CD4-positive, alpha-beta T cell treated with Interleukin-4 for 1 hour (primary cell): ENCODE measurements around the gene NEDD9.

Experiments used
- DNase-seq, 2 donors: peaks; one replicate each; pipeline ENCODE4 v3.0.0-alpha.2; 2020 to 2022

NEDD9 gene

DNA sequence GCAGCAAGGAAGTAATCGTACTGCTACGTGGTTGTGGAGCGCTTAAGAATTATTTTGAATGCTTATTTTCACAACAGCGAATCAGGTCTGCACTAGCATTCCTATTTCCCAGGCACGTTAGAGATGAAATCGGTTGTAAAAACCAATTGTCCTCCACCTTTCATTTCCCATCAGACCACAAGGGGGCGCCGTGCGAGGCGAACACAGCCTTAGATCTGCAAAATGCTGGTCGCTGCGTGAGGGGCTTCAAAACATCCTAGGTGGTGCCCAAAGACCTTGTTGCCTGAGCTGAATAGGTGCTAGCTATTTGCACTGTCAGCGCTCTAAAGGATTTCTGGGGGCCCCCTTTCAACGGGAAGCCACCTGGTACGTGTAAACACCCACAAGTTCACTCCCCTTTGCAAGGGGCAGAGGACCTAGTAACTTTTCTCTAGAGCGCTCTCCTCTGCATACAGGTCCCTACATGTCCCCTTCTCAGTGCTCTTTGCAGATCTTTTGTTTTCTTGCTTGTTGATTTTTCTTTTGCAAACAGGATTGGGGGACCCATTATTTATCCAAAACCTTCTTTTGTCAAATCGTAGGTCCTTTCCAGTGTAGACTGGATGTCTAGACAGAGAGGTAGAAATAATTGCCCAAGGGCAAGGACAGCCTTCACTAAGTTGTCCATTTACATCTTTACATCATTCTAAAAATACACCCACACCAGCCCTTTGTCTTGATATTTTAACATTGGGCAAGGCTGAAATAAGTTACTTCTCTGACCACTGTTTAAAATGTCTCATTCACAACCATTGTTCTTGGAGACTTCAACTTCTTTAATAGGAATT is 59.8 kb downstream of the NEDD9 start:
- peak; percentile 67 to 75 for DNase-seq

DNA sequence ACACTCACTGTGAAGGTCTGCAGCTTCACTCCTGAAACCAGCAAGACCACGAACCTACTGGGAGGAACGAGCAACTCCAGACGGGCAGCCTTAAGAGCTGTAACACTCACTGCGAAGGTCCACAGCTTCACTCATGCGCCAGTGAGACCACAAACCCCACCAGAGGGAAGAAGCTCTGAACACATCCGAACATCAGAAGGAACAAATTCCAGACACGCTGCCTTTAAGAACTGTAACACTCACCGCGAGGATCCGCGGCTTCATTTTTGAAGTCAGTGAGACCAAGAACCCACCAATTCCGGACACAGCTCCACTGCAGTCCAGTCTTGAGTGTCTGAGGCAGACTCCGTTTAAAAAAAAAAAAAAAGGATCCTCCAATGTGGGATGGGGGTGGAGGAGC is 60.5 kb downstream of the NEDD9 start:
- DNase-seq: no peak

DNA sequence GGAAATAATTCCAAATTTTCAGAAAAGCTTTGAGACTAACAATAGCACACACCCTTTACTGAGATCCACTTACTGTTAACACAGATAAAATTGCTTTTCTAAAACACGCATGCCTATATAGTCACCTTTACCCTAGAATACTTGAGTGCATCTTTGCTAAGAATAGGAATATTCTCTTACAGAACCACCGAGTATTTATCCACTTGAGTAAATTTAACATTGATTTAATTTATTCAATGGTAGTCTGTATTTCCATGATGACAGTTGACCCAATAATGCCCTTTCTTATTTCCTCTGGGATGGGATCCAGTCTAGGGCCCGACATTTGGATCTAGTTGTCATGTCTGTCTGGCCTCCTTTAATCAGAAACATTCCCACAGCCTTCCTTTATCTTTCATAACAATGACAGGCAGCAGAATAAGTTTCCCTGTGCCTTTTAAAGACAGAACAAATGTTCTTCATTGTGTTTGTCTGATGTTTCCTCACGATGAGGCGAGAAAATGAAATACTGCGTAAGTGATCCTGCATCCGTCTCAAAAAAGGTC is 64.3 kb downstream of the NEDD9 start:
- no peak for DNase-seq

DNA sequence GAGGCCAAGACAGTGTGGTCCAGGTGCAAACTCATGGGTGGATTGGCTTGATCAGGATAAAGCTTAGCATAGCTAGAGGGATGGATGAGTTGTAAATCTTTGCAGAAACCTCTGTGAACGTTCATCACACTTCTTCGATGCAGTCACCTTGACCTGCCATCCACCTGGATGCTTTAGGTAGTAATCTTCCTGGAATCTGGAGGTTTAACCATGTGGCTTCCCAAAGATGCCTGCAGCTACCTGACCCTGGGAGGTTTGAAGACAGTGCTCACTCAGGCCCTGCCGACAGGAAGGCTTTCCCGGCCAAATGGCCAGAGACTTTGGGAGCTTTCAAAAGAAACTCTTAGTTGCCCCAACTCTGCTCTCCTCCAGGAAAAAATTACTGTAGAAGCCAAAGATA is 65.5 kb downstream of the NEDD9 start:
- no peak for DNase-seq

DNA sequence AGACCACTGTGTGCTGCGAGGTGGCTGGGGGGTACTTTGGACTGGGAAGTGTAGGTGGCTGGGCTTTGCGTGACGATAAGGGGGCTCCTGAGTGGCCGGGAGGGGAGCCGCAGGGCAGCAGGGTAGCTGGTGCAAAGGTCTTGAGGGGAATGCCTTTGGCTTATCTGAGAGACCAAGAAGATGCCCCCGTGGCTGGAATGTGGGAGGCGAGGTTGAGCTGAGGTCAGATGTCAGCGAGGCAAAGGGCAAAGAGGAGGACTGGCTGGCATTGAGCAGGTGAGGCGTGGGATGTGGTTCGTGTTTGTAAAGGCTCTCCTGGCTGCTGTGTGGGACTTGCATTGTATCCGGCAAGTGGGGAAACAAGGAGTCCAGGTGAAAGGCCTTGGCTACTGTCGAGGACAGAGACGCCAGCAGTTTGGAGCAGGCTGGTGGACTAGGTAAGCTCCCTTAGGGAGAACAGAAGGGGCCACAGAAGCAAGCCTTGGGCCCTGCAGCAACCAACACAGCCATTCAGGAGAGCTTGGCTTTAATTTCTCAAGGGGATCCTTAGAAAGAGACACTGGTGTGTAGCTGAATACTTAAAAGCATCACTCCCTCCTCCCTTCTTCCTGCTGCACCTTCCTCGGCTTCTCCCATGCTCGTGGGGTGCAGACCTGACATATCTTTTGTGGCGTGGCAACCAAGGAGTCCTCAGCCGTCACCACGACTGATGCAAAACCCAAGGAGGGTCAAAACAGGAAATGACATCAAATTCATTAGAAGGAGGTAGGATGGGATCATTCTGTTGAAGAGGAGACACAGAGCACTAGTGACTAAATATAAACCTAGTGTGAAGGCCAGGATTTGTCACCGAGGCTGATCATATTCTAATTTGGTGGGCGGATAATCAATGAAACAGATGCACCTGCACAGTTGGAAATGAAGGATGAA is 67.5 kb downstream of the NEDD9 start:
- peak in 1 of 2 donors; percentile 16 for DNase-seq

DNA sequence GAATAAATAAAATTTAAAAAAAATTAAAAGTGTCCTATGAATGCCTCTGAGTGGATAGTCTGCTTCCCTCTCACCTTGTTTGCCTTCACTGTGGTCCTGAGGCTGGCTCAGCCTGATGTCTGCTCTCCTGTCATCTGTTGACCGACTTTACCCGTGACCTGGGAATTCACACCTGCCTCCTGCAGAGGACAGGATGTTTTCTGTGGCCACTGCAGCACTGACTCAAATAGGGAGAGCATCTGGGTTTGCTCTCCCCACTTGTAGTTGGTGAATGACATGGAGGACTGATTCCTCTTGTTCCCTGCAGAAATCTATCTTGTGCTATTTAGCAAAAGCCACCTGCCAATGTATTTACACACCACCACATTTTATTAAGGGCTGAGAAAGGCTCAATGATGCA is 68.5 kb downstream of the NEDD9 start:
- DNase-seq: no peak

DNA sequence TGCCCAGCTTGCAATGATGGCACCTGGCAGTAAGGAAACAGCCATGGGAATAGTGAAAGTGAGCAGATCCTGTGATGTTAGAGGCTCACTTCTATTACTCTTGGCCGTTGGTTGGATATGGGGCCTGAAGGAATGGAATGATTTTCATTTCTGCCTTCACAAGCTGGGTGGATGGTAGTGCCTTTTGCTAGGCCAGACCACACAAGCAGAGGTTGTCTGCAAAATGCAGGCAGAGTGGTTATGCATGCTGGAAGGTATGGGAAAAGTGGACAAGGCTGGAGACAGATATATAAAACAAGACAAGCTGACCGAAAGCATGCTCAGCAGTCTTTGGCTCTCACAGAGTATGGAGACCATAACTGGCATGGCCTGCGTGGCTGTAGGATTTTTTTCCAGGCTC is 70.2 kb downstream of the NEDD9 start:
- no peak for DNase-seq

DNA sequence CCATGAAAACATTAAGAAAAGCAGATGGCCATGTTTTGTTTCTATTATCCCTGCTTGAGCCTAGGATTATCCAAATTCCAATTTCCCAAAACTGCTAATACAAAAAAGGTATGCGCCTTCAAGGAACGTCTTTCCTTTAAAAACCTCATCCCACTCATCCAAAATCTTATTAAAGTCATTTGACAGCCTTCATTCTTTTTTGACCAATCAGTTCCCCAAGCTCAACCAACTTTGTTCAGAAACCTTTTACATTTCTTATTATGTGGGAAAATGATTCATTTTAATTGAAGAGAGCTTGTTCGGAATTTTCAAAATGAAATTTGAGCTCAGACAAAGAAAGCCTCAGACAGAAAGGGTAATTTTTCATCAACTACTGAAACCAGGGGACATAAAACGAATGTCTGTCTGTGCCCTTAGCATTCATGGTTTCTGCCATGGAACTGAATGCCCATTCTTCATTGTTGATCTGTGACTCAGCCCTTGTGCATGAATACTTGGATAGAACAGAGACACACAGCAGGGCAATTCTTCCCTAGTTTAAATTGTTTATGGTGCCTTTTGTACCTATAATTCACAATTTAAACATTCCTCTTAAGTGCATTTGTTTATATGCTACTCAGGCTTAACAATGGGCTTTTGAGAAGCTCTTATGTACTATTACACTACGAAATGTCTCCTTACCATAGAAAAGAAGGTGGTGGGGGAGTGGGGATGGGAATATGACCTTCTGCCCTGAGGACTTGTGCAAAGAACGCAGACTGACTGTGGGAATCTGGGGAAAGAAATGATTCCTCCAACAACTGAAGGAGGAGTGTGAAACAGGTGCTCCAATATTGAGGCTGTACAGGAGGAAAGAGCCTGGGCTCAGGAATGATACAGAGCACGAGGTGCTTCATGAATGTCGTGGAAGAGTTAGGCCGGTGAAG is 71.2 kb downstream of the NEDD9 start:
- DNase-seq: no peak

DNA sequence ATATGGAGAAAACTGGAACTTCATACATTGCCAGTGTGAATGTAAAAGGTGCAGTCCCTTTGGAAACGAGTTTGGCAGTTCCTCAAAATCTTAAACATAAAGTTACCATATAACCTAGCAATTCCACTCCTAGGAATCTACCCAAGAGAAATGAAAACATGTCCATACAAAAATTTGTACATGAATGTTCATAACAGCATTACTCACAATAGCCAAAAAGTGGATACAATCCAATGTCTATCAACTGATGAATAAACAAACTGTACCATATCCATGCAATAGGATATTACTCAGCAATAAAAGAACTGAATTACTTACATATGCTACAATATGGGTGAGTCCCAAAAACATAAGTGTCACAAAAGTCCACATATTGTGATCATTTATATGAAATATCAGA is 72.3 kb downstream of the NEDD9 start:
- DNase-seq: no peak

DNA sequence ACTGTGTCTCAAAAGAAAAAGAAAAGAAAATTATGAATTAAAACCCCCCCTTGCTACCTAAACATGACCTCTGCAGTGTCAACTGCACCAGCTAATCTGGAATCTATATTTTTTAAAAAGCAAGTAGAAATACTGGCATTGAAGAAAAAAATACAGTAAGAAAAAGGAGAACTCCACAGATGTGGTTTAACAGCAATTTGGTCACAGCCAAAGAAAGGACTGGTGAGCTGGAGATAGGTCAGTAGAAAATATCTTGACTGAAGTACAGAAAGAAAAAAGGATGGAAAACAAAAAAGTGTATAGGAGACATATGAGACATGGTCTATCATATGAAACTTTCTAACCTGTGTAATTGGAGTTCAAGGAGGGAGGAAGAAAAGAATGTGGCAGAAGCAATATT is 76.9 kb downstream of the NEDD9 start:
- DNase-seq: no peak

DNA sequence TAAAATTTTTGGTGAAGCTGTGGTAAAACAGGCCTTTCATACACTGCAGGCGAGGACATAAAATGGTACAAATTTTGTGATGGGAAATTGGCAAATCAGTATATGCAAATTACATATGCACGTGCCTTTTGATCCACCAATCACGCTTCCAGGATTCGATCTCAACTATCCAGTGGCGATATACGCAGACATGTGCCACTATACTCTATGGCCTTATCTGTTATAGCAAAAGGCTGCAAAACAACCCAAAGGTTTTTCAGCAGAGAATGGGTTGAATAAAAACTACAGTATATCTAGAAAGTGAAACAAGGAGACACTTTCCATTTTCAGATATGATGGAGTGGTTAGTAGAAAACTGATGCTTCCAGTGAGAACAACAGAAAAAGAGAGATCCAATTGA is 79.0 kb downstream of the NEDD9 start:
- no peak for DNase-seq

DNA sequence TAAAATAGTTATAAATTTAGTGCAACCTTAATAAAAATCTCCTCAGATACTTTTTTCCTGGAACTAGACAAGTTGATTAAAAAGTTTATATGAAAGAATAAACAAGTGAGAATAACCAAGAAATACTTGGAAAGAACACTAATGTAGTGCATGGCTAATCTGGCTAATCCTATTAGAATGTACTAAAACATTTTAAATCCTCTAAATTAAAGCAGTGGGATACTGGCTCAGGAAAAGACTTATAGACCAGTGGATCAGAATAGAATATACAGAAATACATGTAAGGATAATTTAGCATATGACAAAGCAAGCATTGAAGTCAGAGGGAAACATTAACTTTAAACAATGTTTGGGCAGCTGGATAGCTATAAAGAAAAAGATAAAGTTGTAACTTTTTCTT is 79.9 kb downstream of the NEDD9 start:
- no peak for DNase-seq

DNA sequence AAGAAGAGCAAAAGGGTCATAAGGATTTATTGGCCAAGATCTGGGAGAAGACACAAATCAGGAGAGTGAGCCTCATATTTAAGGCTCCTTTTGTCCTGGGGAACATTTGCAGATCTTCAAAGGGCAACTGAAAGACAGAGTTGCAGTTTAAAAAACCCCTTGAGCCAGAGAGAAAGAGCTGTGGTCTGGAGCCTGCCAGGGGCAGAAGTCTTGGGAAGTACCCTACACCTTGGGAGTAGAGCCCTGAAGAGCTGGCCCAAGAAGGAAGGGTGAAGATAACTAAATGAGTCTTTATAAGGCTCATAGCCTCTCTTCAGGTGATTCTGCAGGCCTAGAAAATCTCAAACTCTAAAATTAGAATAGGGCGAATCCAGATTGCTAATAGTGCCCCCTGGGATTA is 81.0 kb downstream of the NEDD9 start:
- no peak for DNase-seq

DNA sequence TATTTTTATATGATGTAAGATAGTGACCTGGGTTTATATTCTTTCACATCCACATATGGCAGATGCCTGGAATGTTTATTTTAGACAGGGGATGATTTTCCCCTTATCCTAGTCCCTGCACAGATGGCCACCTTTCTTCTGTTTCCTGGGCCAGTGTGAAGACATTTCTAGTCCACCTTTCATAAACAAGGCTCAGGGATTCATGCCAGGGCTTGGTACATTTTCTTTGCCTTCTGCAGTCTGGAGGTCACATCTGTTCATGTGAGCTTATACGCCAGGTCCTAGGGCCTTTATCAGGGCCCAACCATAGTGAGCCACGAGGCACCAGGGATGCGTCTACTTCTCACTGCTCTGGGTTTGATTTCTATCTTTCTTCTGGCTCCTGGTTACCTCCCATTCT is 82.9 kb downstream of the NEDD9 start:
- DNase-seq: no peak

DNA sequence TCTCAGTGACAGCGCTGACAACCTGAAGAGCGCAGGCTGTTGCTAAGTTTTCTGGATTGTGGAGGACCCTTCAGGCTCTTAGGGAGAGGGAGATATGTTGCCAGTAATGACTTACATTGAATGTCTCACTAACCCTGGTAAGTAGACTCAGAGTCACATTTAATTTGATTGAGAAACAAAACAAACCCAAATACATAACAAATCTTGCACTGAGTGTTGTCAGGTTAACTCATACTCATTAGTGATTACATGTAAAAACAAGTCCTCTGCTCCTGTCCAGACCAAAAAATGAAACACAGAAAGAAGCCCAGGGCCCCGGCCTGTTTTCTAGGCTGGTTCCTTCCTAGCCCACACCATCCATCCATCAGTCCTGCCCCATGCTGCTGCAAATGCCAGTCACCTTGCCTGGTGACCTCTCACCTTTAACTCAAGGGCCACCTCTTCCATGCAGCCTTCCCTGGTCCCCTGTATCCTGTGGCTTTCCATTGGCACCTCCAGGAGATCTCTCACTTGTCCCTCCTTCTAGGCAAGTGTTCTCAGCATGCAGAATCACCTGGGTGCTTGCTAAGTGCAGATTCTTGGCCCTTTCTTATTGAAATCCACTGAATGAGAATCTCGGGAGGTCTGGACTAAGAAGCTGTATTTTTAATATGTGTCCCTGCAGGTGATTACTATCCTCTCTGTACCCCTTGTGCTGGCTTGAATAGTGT is 86.2 kb downstream of the NEDD9 start:
- DNase-seq: no peak

DNA sequence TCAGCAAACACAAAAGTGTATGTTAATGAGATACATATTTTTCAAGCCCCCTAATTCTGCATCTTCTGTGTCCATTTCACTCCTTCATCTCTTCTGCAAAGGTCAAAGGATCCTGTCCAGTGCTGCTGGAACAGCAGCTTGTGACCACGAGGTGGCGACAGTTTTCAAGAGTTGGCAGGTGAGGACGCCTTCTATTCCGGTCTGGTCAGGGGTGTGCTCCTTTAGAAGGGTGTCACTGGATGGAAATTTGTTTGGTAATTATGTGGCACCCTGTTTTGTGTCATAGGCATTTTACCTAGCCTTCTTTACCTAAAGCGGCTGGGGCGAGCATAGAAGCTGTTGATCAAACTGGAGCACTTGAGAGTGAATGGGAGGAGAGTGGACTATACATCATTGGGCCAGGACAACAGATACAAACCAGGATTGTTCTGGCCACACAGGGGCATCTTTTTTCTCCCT is 88.0 kb downstream of the NEDD9 start:
- DNase-seq: peak; percentile 77

DNA sequence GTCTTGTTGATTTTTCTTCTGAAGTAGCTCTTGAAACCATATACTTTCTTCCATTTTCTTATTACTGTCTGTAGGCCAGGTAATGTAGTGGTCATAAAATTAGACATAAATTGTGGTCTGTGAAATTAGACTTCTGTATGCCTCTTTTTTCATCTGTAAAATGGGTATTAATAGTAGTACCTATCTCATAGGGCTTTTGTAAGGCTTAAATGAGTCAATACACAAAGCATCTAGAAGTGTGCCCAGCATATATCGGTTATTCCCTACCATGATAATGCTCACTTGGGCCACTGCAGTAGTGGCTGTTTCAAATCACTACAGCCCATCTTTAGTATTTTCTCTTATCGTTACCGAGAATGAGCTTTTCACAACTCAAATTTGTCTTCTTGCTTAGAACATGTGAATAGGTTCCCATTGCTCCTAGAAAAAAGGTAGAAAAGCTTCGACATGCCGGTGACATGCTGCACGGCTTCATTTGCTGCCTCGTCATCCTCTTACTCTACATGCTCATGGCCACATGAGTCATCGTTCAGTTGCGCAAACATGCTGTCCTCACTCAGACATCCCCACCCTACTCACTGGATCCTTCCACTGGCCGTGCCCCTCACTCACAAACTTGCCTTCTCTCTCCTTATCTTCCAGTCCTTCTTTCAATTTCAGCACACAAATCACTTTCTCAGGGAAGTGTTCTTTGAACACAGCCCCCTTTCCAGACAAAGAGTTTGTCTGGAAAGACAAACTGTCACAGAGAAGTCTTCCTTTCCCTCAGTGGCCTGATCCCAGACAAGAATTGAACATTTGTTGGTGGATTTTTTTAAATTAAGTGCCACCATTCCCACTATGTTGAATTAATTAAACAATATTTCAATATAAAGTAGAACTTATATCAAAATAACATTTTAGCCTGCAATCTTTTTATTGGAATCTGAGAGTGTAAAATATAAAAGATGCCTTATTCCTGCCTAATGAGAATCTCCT is 88.8 kb downstream of the NEDD9 start:
- peak in 1 of 2 donors; percentile 79 for DNase-seq

DNA sequence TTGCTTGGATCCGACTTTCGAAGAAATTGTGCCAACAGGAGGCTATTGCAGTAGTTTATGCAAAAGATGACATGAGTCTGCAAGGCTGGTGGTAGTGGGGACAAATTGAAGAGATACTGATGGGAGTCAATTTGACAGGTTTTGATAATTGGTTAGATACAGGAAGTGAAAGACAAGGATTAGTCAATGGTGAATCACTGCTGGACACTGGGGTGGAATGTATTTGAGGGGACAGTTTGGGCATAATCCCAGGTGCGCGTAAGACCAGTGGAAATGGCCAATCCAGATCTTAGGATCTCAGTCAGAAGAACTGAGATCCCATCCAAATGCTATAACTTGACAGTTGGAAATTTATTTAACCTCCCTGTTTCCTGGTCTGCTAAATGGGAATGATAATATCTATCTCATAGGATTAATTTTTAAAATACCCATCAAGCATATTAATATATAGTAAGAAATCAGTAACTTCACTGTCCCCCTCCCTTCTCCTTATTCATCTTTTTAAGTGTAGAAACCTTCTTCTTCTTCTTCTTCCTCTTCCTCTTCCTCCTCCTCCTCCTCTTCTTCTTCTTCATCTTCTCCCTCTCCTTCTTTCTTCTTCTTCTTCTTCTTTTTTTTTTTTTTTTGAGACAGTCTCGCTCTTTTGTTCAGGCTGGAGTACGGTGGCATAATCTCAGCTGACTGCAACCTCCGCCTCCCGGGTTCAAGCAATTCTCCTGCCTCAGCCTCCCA is 90.0 kb downstream of the NEDD9 start:
- no peak for DNase-seq

DNA sequence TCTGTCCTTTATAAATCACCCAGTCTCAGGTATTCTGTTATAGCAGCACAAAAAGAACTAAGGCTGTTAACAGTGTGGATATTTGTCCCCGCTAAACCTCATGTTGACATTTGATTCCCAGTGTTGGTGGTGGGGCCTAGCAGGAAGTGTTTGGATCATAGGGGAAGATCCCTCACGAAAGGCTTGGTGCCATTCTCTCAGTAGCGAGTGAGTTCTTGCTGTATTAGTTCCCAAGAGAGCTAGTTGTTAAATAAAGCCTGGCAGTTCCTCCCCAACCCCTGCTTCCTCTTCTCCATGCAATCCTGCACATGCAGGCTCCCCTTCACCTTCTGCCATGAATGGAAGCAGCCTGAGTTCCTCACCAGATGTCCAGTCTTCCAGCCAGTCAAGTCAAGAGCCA is 91.2 kb downstream of the NEDD9 start:
- no peak for DNase-seq

DNA sequence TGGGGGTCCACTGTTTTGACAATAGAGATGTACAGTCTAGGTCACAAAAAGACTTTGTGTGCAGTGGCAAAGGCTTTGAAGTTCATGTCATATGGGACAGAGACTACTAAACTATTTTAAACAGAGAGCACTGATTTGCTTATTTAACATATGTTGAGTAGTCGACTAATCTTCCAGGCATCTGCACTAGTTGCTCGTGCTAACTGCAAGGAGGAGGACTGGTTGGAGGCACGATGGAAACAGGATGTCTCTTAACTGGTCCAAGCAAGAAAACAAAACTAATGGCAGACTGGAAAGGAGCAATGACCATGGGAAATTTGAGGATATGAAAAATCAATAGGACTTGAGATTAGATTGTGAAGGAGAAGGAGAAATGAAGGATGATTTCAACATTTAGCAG is 92.4 kb downstream of the NEDD9 start:
- no peak for DNase-seq
